Astrocyte (in vitro differentiated cells and primary cell): Measurements from ENCODE around the gene TAF6L. TPM values are rescaled to one million over a fixed set of nuclear protein-coding genes. Genes with fewer than 3 reads are reported as not detected.
A peak's percentile ranks its signal among the peaks of the same experiment; 100 is the strongest.
"Not testable (repeated sequence)": the region's sequence is repeated elsewhere in the genome, so short reads cannot be mapped to it uniquely, and the experiment has no call there.

Experiments used
- DNase-seq: peaks from one replicate; pipeline ENCODE4 v3.0.0-alpha.2; 2010; ENCODE audit warnings: low read depth
- FAIRE-seq: peaks from 2 replicates; lab custom pipeline; 2011; peaks lifted over from hg19 to GRCh38; lab: Jason Lieb, UNC
- H2AFZ ChIP-seq: 2 replicates; pipeline ENCODE4 v1.6.0; 2012; ENCODE audit warnings: low read depth, low read length, inconsistent platforms
- H3K27ac ChIP-seq: 2 replicates; pipeline ENCODE4 v1.5.1; 2011; ENCODE audit warnings: low read depth, low read length, inconsistent platforms
- H3K27me3 ChIP-seq: 2 replicates; pipeline ENCODE4 v1.6.0; 2011; ENCODE audit warnings: low read length, inconsistent platforms; ENCODE audit not compliant: insufficient read depth
- H3K36me3 ChIP-seq: 2 replicates; pipeline ENCODE4 v1.5.1; 2011; ENCODE audit warnings: low read length, inconsistent platforms; ENCODE audit not compliant: insufficient read depth
- H3K4me1 ChIP-seq: 2 replicates; pipeline ENCODE4 v1.5.1; 2011; ENCODE audit warnings: low read length, inconsistent platforms; ENCODE audit not compliant: insufficient read depth
- H3K4me2 ChIP-seq: 2 replicates; pipeline ENCODE4 v1.6.0; 2012; ENCODE audit warnings: low read length, inconsistent platforms
- H3K4me3 ChIP-seq: 2 replicates; pipeline ENCODE4 v1.5.1; 2011; ENCODE audit warnings: low read depth, mild to moderate bottlenecking, low read length, inconsistent platforms; ENCODE audit not compliant: insufficient read depth
- H3K79me2 ChIP-seq: 2 replicates; pipeline ENCODE4 v1.6.0; 2012; ENCODE audit warnings: mild to moderate bottlenecking, low read length, inconsistent platforms; ENCODE audit not compliant: insufficient read depth
- H3K9ac ChIP-seq: 2 replicates; pipeline ENCODE4 v1.6.0; 2012; ENCODE audit warnings: mild to moderate bottlenecking, low read length, inconsistent platforms
- H3K9me3 ChIP-seq: 2 replicates; pipeline ENCODE4 v1.5.1; 2012; ENCODE audit warnings: low read depth, mild to moderate bottlenecking, low read length, inconsistent platforms; ENCODE audit not compliant: insufficient read depth
- H4K20me1 ChIP-seq: 2 replicates; pipeline ENCODE4 v1.6.0; 2012; ENCODE audit warnings: low read length, inconsistent platforms; ENCODE audit not compliant: insufficient read depth
- H3K27ac Mint-ChIP-seq: one replicate; pipeline ENCODE4 v1.8.0; 2021; ENCODE audit warnings: mild to moderate bottlenecking, mixed read lengths; ENCODE audit not compliant: unreplicated experiment
- H3K27me3 Mint-ChIP-seq: one replicate; pipeline ENCODE4 v1.8.0; 2021; ENCODE audit warnings: low read depth, mixed read lengths; ENCODE audit not compliant: unreplicated experiment
- H3K36me3 Mint-ChIP-seq: one replicate; pipeline ENCODE4 v1.8.0; 2021; ENCODE audit warnings: low read depth, mixed read lengths; ENCODE audit not compliant: unreplicated experiment
- H3K4me1 Mint-ChIP-seq: one replicate; pipeline ENCODE4 v1.8.0; 2021; ENCODE audit warnings: low read depth, mixed read lengths; ENCODE audit not compliant: unreplicated experiment
- H3K4me3 Mint-ChIP-seq: one replicate; pipeline ENCODE4 v1.8.0; 2021; ENCODE audit warnings: mild to moderate bottlenecking, moderate library complexity, mixed read lengths; ENCODE audit not compliant: unreplicated experiment
- H3K9me3 Mint-ChIP-seq: one replicate; pipeline ENCODE4 v1.8.0; 2021; ENCODE audit warnings: mild to moderate bottlenecking, mixed read lengths; ENCODE audit not compliant: unreplicated experiment
- EZH2 ChIP-seq: IDR thresholded peaks from 2 replicates; pipeline ENCODE4 v1.6.1; 2012; ENCODE audit warnings: mild to moderate bottlenecking, low read length, inconsistent platforms; ENCODE audit not compliant: insufficient read depth
- total RNA-seq: library from RNA; stranded (reverse); gene quantifications from 2 replicates; pipeline ENCODE4 v1.2.1, GENCODE V29; 2021
- TF ChIP-seq, protein P1 (sequence below): IDR thresholded peaks from 2 replicates; pipeline ENCODE4 v1.5.1; 2011; ENCODE audit warnings: low read depth, mild to moderate bottlenecking, inconsistent platforms, low read length, moderate library complexity; ENCODE audit not compliant: insufficient read depth

The TAF6L gene
- total RNA-seq, 1 donor from 2014 or later, result 14.7 TPM

DNA sequence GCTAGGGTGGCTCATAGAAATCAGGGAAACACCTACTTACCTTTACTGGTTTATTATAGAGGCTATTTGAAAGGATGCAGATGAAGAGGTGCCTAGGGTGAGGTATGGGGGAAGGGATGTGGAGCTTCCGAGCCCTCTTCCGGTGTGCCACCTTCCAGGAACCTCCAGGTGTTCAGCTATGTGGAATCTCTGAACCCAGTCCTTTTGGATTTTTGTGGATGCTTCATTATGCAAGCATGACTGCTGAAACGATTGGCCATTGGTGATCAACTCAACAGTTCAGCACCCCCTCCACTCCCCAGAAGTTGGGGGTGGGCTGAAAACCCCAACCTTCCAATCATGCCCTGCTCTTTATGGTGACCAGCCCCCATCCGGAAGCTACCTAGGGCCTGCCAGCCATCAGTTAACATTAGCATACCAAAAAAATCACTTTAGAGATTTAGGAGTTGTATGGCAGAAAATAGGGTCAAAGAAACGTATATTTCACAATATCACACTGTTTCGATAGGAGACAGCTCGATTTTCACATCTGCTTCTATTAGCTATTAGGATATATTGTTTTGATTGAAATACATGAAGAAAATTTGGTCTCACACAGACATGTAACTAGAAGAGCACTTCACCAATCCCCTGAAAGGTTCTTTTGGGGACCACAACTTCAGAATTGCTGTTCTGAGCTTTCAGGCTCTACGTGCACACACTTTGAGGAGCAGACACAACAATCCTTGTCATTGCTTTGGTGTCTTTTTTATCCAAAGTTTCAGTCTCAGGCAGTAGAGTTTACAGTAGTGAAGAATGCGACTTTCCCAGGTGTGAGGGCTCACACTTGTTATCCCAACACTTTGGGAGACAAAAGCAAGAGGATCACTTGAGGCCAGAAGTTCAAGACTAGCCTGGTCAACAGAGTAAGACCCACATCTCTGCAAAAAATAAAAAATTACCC is 13.1 kb upstream of the TAF6L start:
- Mint-ChIP-seq H3K27me3 (no peaks in the 10 kb centered on the region), H3K27ac (no peak overlapping the region), H3K4me1 (peaks cover 6% of the 10 kb centered on the region), H3K9me3 (no peaks in the 10 kb centered on the region), H3K4me3 (no peak overlapping the region), H3K36me3 (peaks cover 1% of the 10 kb centered on the region)
- H3K27me3 ChIP-seq, result no peaks in the 10 kb centered on the region
- H3K4me3 ChIP-seq, result no peak overlapping the region
- FAIRE-seq, result no peak
- no peak overlapping the region for H3K4me2 ChIP-seq
- H3K79me2 ChIP-seq, result peaks cover 22% of the 10 kb centered on the region
- no peak for DNase-seq
- TF ChIP-seq, protein P1, sequence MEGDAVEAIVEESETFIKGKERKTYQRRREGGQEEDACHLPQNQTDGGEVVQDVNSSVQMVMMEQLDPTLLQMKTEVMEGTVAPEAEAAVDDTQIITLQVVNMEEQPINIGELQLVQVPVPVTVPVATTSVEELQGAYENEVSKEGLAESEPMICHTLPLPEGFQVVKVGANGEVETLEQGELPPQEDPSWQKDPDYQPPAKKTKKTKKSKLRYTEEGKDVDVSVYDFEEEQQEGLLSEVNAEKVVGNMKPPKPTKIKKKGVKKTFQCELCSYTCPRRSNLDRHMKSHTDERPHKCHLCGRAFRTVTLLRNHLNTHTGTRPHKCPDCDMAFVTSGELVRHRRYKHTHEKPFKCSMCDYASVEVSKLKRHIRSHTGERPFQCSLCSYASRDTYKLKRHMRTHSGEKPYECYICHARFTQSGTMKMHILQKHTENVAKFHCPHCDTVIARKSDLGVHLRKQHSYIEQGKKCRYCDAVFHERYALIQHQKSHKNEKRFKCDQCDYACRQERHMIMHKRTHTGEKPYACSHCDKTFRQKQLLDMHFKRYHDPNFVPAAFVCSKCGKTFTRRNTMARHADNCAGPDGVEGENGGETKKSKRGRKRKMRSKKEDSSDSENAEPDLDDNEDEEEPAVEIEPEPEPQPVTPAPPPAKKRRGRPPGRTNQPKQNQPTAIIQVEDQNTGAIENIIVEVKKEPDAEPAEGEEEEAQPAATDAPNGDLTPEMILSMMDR, result no peak
- no peak for TF ChIP-seq EZH2
- H3K4me1 ChIP-seq, result peaks cover 13% of the 10 kb centered on the region
- no peak overlapping the region for H3K9ac ChIP-seq
- H2AFZ ChIP-seq, result no peak overlapping the region
- H4K20me1 ChIP-seq, result no peaks in the 10 kb centered on the region
- H3K9me3 ChIP-seq, result no peaks in the 10 kb centered on the region
- no peak overlapping the region for H3K27ac ChIP-seq
- no peaks in the 10 kb centered on the region for H3K36me3 ChIP-seq

DNA sequence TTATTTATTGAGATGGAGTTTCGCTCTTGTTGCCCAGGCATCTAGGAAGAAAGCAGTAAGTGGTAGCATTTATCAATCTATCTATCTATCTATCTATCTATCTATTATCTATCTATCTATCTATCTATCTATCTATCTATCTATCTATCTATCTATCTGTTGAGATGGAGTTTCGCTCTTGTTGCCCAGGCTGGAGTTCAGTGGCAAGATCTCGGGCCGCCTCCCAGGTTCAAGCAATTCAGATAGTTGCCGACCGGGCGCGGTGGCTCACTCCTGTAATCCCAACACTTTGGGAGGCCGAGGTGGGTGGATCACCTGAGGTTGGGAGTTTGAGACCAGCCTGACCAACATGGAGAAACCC is 10.3 kb upstream of the TAF6L start:
- peak overlapping the region; percentile 91 for H3K4me3 Mint-ChIP-seq
- not testable (repeated sequence) for H3K27ac Mint-ChIP-seq, H3K27ac ChIP-seq

DNA sequence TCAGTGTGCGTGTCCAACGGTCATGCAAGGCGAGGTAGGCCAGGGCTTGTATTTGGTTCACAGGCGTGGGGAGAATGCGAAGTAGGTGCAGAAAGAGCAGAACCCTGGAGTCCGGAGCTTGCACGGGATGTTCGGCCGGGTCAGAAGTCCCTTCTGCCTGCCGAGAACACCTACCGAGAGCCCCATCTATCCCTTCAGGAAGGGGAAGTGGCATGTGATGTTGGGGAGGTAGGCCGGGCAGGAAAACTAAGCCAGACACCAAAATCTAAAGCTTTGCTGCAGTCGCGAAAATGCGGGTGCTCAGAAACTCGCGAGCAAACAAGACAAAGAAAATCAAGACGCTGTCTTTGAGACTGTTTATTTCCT is 435 bp upstream of the TAF6L start:
- H3K36me3 ChIP-seq, result peaks cover 11% of the 10 kb centered on the region
- H2AFZ ChIP-seq, result peak overlapping the region; percentile 90
- peaks cover 12% of the 10 kb centered on the region for H3K4me1 ChIP-seq
- peaks cover 5% of the 10 kb centered on the region for H3K36me3 Mint-ChIP-seq
- peak; percentile 16 for DNase-seq
- no peaks in the 10 kb centered on the region for H3K9me3 ChIP-seq
- H3K27me3 Mint-ChIP-seq, result no peaks in the 10 kb centered on the region
- no peaks in the 10 kb centered on the region for H3K27me3 ChIP-seq
- peaks cover 7% of the 10 kb centered on the region for H3K4me1 Mint-ChIP-seq
- peak overlapping the region; percentile 77 for H3K9ac ChIP-seq
- peak overlapping the region; percentile 85 for H3K4me2 ChIP-seq
- H4K20me1 ChIP-seq, result no peaks in the 10 kb centered on the region
- peak overlapping the region; percentile 72 for H3K4me3 ChIP-seq
- no peak for FAIRE-seq
- H3K79me2 ChIP-seq, result peaks cover 18% of the 10 kb centered on the region
- peak overlapping the region; percentile 84 for H3K4me3 Mint-ChIP-seq
- peak overlapping the region; percentile 90 for H3K27ac Mint-ChIP-seq
- H3K9me3 Mint-ChIP-seq, result no peaks in the 10 kb centered on the region
- peak overlapping the region; percentile 74 for H3K27ac ChIP-seq
- TF ChIP-seq, protein P1, result no peak
- TF ChIP-seq EZH2, result no peak

More for the DNA sequence above, 10.3 kb upstream of the TAF6L start:
- H3K27me3 Mint-ChIP-seq, H4K20me1 ChIP-seq, H2AFZ ChIP-seq, H3K9ac ChIP-seq, H3K36me3 ChIP-seq, H3K27me3 ChIP-seq, H3K36me3 Mint-ChIP-seq, H3K4me1 ChIP-seq, H3K4me3 ChIP-seq, H3K4me1 Mint-ChIP-seq, DNase-seq, H3K9me3 Mint-ChIP-seq, FAIRE-seq, H3K9me3 ChIP-seq: not testable (repeated sequence)
- peaks cover 17% of the 10 kb centered on the region for H3K79me2 ChIP-seq
- peak overlapping the region; percentile 95 for H3K4me2 ChIP-seq
